CD4-positive, alpha-beta T cell treated with Interleukin-6 at 100 ng/mL for 8 hours (primary cell): ENCODE data around the gene AMMECR1.

ENCODE experiments used
- DNase-seq: peaks from one replicate; pipeline ENCODE4 v3.0.0-alpha.2; 2020; ENCODE audit warnings: mixed read lengths, low spot score

Gene AMMECR1

GRCh38 chrX:110311437-110312230 lies 6.3 kb downstream of the AMMECR1 start:
- DNase-seq = no peak

DNA sequence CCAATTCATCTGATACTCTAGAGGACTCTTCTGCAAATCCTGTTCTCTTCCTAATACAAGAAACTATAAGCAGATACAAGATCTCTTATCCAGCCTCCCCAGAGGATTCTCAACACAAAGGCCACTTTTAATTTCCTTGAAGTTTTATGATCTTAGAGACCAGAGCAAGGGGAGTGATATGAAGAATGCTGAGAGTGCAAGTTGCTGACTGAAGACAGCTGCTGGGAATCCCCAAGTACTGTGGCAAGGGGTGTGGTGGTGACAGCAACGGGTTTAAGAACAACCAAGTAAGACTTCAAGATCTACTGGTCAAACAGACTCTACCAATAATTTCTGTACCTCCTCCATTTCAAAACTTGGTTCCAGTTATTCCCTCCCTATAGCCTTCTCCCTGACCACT lies 7.0 kb downstream of the AMMECR1 start:
- DNase-seq = peak; percentile 30

DNA sequence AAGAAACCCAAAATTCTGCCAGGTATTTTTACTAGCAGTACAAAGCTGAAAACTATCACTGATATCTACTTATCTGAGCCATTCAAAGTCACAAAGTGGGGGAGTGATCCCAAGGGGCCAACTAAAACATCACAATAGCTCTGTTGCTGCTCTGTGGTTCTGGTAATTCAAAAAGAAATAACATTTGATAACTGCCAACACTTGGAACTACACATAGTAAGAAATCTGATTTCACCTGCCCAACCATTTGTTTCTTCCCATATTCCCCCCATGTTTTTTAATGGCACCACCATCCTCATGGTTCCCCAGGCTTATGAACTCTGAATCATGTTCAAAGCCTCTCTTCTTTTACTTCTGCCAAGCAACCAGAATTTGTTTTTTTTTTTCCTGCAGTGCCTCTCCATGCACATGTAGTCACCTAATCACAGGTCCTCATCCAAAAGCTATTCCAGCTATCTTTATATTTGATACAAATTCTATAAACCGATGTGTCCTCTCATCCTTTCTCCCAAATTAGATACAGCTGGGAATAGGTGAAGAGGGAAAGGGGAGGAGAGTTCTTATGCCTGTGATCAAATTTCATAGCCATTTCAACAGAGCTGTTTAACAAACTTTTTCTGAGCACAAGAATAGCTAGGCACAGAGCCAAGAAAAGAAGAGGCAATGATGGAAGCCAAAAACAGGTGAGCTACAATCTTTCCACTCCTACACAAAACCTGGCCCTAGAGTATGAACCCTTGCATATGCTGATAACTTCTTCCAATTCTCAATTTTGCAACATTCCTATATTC lies 7.7 kb downstream of the AMMECR1 start:
- no peak for DNase-seq

DNA sequence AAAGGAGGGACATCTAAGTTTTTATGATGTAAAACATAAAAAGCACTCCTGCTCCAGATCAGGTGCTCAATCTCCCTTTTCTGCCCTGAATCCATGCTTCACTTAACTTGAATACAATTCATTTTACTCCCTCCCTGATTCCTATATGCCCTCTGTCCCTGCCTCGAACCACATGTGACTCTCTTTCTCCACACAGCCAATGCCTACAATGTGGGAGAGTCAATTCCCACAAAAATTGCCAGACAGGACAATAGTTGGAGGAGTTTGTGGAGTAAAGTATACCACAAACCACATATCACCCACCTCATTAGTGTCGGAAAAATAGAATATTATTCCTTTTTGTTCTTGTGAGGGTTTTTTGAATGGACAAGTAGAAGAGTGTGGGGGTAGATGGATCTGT lies 9.7 kb downstream of the AMMECR1 start:
- no peak for DNase-seq

GRCh38 chrX:110304884-110305283 lies 13.0 kb downstream of the AMMECR1 start:
- DNase-seq = no peak

- no peak for DNase-seq
These were observed 13.5 kb downstream of the AMMECR1 start for GRCh38 chrX:110304371-110304770.

GRCh38 chrX:110302975-110303374 lies 14.9 kb downstream of the AMMECR1 start:
- no peak for DNase-seq

- DNase-seq = no peak
These were observed 16.7 kb downstream of the AMMECR1 start for GRCh38 chrX:110301194-110301593.

GRCh38 chrX:110294087-110294486 lies 23.8 kb downstream of the AMMECR1 start:
- no peak for DNase-seq

GRCh38 chrX:110293658-110294057 lies 24.2 kb downstream of the AMMECR1 start:
- DNase-seq = no peak

- DNase-seq = no peak
These were observed 30.3 kb downstream of the AMMECR1 start for GRCh38 chrX:110287605-110288004.

DNA sequence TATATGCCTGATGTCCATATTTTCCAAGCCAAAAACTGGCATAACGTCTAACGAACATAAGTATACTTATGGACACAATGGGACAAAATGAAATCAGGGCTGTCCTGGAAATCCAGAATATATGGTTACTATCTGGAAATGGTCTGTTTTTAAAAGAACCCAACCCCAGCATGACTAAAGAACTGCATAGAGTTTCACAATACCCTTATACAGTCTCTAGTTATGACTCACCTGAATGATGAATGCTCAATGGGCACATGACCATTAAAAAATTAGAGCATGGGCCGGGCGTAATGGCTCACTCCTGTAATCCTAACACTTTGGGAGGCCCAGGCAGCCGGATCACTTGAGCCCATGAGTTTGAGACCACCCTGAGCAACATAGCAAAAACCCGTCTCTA lies 31.8 kb downstream of the AMMECR1 start:
- no peak for DNase-seq

- DNase-seq = no peak
These were observed 33.7 kb downstream of the AMMECR1 start for GRCh38 chrX:110284159-110284558.

GRCh38 chrX:110282922-110283321 lies 35.0 kb downstream of the AMMECR1 start:
- DNase-seq = no peak

DNA sequence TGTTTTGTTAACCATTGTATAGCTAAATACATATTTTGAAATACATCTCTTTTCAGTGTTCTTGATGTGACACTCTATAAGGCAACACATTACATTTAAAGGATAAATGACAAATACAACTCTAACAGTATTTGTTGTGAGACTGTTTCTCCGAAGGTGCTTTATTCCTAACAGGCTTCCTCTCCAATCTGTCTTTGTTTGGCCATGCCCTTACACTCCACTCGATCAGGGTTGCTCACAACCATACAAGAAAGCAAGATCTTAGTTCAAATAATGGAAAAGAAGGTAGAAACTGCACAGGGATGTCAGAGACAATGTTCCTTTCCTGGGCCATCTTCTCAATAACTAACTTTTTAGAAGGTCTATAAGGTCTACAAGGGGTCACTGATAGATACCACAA lies 36.5 kb downstream of the AMMECR1 start:
- DNase-seq = no peak

DNA sequence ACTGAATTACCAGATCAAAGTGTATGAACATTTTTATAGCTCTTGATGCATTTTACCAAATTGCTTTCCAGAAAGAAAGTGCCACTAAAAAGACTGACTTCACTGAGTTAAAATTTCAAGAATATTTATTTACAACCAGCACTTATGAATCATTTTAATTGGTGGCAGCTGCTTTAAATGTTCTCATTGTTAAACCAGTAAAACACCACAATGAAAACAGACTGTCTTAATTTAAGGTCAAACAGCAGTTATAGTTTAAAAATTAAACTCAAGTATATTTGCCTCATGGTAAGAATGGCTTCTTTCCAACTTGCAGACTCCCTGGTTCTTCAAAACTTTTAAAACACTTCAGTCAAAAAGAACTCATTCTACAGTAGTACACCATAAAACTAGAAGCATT lies 36.9 kb downstream of the AMMECR1 start:
- no peak for DNase-seq

GRCh38 chrX:110277609-110278008 lies 40.3 kb downstream of the AMMECR1 start:
- no peak for DNase-seq

DNA sequence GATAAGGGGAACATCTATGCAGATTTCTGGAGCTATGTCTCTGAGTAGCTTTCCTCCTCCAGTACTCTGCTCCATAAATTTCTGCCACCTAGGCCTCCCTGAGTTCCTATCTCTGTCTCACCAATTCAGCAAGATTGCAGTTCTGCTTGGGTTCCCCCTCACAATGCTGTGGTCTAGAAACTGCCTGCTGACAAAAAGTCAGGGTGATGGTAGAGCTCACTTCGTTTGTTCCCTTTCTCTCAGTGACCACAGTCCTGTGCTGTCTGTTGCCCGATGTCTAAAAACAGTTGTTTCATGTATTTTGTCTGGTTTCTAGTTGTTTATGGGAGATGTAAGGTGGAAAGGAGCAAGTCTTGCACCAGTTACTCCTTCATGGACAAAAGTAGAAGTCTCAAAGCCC lies 41.1 kb downstream of the AMMECR1 start:
- DNase-seq = no peak

DNA sequence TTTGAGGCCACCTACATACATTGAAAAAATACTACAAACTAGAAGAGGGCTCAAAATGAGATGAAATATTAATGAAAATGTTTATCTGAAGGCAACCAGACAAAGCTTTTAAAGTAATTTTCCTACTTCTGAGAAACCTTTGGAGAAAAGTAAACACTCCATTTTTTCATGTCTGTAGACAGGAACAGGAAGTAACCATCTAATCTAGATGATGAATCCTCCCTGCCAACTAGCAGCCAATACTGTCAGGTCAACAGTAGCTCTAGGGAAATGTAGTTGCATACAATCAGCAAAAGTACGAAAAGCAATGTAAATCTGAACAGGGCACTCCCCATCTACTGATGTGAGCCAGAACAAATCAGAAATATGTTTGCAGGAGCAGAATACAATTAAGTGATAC lies 49.0 kb downstream of the AMMECR1 start:
- no peak for DNase-seq

GRCh38 chrX:110268395-110268794 lies 49.5 kb downstream of the AMMECR1 start:
- no peak for DNase-seq

DNA sequence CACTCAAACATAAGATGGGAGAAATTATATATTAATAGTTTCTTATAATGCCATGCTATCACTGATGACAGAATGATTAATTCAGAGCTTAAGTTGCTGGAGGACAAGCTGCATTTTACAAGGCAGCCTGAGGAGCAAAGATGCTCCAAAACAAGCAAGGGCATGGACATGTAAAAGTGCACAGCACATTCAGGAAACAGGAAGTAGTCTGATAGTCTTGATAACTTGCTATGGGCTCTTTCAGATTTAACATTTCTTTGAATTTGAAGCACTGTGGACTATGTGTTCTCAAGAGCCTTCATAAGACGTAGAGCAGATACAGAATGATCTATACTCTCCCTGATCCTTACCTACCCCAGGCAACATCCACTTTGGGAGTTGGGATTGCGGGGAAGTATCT lies 50.0 kb downstream of the AMMECR1 start:
- DNase-seq = no peak

GRCh38 chrX:110265661-110266060 lies 52.2 kb downstream of the AMMECR1 start:
- DNase-seq = no peak

- DNase-seq = no peak
These were observed 58.8 kb downstream of the AMMECR1 start for GRCh38 chrX:110259117-110259516.

- no peak for DNase-seq
These were observed 59.3 kb downstream of the AMMECR1 start for GRCh38 chrX:110258552-110258951.
